GM12874 (cell line): ENCODE data around the gene INPP4A.

ENCODE experiments used
- CTCF ChIP-seq: IDR thresholded peaks from 2 replicates; pipeline ENCODE4 v1.5.1; 2011; ENCODE audit warnings: low read depth, mild to moderate bottlenecking, control low read depth, low read length, moderate library complexity; ENCODE audit not compliant: insufficient read depth

INPP4A gene

GRCh38 chr2:98554116-98554861 lies 109.6 kb downstream of the INPP4A start:
- no peak for TF ChIP-seq CTCF

- TF ChIP-seq CTCF, result no peak
Measured at GRCh38 chr2:98555696-98556095, 111.0 kb downstream of the INPP4A start.

DNA sequence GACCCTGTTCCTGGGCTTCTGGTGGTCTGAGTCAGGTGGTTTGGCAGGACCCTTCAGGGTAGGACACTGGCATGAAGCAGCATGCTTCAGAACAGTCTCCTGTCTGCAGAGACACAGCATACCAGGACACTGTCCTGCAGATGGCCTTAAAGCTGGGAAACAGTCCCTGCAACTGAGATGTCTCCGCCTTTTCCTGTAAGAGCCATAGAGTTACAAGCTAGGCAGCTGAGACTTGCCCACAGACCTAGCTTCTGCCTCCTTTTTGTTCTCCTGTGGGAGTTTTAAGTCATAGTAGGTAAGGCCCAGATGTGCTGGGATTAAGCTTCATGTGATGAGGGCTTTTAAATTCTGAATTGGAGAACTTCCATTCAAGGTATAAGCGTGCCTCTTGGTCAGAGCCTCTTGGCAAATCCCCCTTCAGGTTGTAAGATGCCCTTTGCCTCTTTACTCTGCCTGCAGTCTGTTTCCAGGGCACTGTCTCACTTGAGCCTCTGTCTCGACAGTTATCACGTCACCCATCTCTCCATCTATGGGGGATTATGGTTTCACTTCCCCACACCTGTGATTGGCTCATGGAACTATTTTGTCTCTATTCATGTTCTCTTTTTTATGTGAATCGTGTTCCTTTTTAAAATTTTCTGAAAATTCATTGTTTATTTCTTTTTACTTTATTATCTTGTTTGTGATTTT lies 111.8 kb downstream of the INPP4A start:
- no peak for TF ChIP-seq CTCF

- no peak for TF ChIP-seq CTCF
Measured at GRCh38 chr2:98558852-98559530, 114.3 kb downstream of the INPP4A start.

DNA sequence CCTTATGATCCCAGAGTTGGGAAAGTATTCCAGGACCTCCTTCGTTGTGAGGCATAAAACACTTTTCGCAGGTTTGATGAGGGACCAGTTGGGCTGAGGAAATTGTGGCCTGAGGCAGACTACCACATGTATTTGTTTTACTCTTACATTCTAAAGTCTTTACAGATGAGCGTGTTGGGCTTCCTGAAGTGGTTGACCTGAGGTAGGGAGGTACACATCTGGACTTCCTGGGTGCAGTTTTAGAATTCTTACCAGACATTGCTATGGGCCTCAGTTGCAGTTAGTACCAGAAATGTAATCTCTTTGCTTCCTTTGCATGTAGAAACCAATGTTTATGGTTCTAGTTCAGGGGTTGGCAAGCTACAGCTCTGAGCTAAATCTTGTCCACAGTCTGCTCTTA lies 114.9 kb downstream of the INPP4A start:
- no peak for TF ChIP-seq CTCF

GRCh38 chr2:98560256-98560771 lies 115.7 kb downstream of the INPP4A start:
- no peak for TF ChIP-seq CTCF

GRCh38 chr2:98561018-98561417 lies 116.4 kb downstream of the INPP4A start:
- no peak for TF ChIP-seq CTCF
